ENCODE results near the gene KCNH8.
"Not testable (repeated sequence)": the region's sequence is repeated elsewhere in the genome, so short reads cannot be mapped to it uniquely, and the experiment has no call there.

Gene KCNH8

GRCh38 chr3:19206540-19206939, 58.2 kb downstream of the KCNH8 start:
- Mint-ChIP-seq H3K4me1 (ENCODE audit: low read depth) (no peaks in the 10 kb centered on the region), H3K27me3 (ENCODE audit: low read depth) (peaks cover 10% of the 10 kb centered on the region), H3K36me3 (ENCODE audit: low read depth) (no peaks in the 10 kb centered on the region), H3K9me3 (no peaks in the 10 kb centered on the region), H3K4me3 (no peak overlapping the region), H3K27ac (no peak overlapping the region)
- DNase-seq (ENCODE audit: low spot score) = no peak

DNA sequence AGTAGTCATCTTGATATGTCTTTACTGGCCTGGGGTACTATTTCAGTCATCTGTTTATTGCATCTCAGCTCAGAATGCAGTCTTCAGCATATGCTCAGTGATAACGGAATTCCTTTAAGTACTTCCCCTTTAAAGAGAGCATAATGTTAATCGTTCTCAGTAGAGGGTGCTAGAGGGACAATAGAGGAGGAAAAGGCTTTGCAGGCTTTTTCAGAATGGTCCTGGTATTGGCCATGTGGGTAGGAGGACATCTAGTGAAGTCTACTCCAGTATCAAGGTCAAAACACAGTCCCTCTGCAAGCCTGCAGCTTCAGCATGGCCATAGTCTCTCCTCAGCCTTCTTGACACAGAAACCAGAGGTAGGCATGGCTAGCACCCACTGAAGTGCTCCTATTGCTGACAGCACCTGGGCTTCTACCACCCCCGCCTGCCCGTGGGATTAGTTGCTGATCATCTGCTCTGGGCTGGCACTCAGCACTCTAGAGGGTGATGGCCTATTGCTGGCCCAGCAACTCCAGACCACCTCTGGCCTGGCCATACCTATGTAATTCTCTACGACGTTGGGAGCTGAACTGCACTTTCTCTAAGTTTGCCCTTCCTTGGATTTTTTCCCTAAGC, 65.4 kb downstream of the KCNH8 start:
- no peak for DNase-seq (ENCODE audit: low spot score)
- H3K4me1 Mint-ChIP-seq (ENCODE audit: low read depth) = no peaks in the 10 kb centered on the region
- no peaks in the 10 kb centered on the region for H3K36me3 Mint-ChIP-seq (ENCODE audit: low read depth)
- no peak overlapping the region for H3K4me3 Mint-ChIP-seq
- H3K27me3 Mint-ChIP-seq (ENCODE audit: low read depth) = no peaks in the 10 kb centered on the region
- H3K9me3 Mint-ChIP-seq = no peaks in the 10 kb centered on the region
- H3K27ac Mint-ChIP-seq = no peak overlapping the region

DNA sequence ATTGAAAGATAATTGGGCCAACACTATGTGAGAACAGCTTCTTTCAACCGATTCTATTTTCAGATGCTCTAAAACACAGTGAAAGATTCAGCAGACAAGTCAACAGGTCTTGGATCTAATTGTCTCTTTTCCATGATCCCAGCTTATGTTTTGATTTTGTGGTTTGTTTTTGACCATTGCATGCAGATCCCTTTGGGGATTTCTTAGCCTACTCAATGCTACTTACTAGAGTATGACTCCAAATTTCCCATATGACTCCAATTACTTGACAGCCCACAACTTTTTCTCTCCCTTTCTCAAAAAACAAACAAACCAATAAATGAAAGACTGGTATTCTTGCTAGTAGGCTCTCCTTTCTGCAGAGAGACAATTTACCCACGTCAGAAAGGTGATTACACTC, 67.1 kb downstream of the KCNH8 start:
- H3K27me3 Mint-ChIP-seq (ENCODE audit: low read depth) = no peaks in the 10 kb centered on the region
- H3K4me1 Mint-ChIP-seq (ENCODE audit: low read depth) = no peaks in the 10 kb centered on the region
- no peak overlapping the region for H3K27ac Mint-ChIP-seq
- no peak overlapping the region for H3K4me3 Mint-ChIP-seq
- no peak for DNase-seq (ENCODE audit: low spot score)
- H3K9me3 Mint-ChIP-seq = no peaks in the 10 kb centered on the region
- no peaks in the 10 kb centered on the region for H3K36me3 Mint-ChIP-seq (ENCODE audit: low read depth)

DNA sequence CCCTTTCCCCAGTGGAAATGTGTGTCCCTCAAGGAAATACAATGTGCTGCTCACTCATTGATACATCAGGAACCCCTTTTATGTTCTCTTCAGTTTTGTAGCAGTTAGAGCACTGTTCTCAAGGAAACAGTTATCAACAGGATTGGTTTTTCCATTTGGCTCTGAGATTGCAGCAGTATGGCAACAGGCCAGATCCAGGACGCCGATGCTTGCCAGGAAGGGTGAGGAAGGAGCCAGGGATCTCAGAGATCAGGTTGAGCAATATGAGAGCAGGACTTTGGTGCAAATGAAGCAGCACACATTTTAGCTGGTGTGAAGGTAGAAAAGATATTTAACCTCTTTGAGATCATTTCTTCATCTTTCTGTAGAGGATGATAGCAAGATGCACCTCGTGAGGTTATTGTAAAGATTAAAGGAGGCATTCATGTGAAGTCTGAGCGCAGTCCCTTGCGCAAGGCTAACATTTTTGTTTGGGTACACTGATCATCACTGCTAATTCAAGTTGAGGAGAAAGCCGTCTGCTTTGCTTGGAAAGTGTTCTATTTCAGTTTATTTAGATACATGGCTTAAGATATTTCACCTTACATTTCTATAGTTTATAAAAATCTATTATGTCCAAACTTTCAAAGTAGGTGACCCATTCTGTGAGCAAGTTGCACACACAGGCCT, 68.5 kb downstream of the KCNH8 start:
- Mint-ChIP-seq H3K27me3 (ENCODE audit: low read depth) (no peaks in the 10 kb centered on the region), H3K9me3 (no peaks in the 10 kb centered on the region), H3K4me3 (no peak overlapping the region), H3K36me3 (ENCODE audit: low read depth) (no peaks in the 10 kb centered on the region), H3K4me1 (ENCODE audit: low read depth) (no peaks in the 10 kb centered on the region), H3K27ac (no peak overlapping the region)
- no peak for DNase-seq (ENCODE audit: low spot score)

DNA sequence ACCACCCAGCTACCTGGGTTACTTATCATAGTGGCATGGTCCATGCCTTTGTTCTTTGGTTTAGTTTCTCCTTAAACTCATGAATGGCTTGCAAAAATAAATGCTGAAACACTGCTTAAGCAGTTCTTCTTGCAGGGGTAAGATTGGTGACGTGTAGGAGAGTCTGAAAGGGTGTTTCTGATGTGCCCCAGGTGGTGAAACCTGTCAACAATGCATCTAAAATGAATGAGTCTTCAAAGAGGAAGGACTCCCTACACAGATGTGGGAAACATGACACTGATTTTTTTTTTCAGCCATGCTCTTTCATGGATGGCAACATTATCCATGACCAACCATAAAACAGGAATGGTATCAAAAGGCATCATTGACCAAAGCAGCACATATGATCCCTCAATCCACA, 72.0 kb downstream of the KCNH8 start:
- no peak for DNase-seq (ENCODE audit: low spot score)
- Mint-ChIP-seq H3K27me3 (ENCODE audit: low read depth) (no peaks in the 10 kb centered on the region), H3K9me3 (no peaks in the 10 kb centered on the region), H3K27ac (no peak overlapping the region), H3K4me3 (no peak overlapping the region), H3K36me3 (ENCODE audit: low read depth) (no peaks in the 10 kb centered on the region), H3K4me1 (ENCODE audit: low read depth) (no peaks in the 10 kb centered on the region)

DNA sequence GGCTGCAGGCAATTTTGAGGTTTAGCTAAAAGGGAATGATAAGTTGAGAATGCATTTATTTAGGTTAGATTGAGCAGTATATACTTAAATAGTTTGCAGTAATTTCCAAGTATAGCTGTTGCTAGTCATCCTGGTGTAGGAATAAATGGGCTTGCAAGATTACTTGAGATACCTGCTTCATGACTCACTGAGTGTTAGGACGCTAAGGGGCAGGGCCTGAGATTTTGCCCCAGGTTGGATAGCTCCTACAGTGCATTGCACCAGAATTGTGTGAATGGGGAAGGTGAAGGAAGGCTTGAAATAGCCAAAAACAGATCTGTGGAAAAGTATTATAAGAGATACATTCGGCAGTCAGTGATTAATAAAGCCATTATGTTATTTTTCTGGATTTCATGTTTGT, 72.8 kb downstream of the KCNH8 start:
- Mint-ChIP-seq H3K27ac (no peak overlapping the region), H3K4me3 (no peak overlapping the region), H3K4me1 (ENCODE audit: low read depth) (no peaks in the 10 kb centered on the region), H3K36me3 (ENCODE audit: low read depth) (no peaks in the 10 kb centered on the region), H3K9me3 (no peaks in the 10 kb centered on the region), H3K27me3 (ENCODE audit: low read depth) (no peaks in the 10 kb centered on the region)
- DNase-seq (ENCODE audit: low spot score) = no peak

DNA sequence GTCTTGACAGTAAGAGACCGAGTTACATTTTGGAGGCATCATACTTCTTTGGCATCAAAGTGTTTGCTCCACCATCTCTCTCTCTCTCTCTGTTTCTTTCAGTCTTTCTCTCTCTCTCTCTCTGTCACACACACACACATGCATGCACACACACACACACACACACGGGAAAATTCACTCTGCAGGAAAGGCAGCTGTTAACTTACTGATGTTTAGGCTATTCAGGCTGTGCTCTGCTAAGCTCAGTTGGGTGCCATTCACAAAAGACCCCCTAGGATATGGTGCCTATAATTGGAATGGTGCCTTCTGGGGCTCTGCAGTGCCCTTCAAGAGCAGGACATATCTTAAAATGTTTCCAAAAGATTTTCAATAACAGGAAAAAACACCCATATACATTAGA, 78.2 kb downstream of the KCNH8 start:
- Mint-ChIP-seq H3K9me3 (no peaks in the 10 kb centered on the region), H3K27ac (no peak overlapping the region), H3K4me1 (ENCODE audit: low read depth) (no peaks in the 10 kb centered on the region), H3K4me3 (no peak overlapping the region), H3K36me3 (ENCODE audit: low read depth) (no peaks in the 10 kb centered on the region), H3K27me3 (ENCODE audit: low read depth) (no peaks in the 10 kb centered on the region)
- DNase-seq (ENCODE audit: low spot score) = no peak

DNA sequence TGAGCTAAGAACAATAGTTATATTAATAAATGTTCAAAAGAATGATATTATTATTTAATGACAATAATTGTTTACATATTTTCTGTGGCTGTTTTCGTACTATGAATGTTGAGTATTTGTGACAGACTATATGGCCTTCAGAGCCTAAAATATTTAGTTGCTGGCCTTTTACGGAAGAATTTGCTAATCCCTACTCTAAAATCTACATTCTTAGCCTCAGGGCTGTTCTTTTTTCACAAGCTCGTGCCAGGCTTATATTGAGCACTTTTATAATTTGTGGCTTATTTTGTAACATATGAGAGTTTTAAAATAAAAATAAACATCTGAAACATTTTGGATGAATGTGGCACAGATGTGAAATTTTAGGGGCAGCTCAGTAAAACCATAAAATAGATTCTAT, 79.9 kb downstream of the KCNH8 start:
- Mint-ChIP-seq H3K27ac (no peak overlapping the region), H3K9me3 (no peaks in the 10 kb centered on the region), H3K36me3 (ENCODE audit: low read depth) (no peaks in the 10 kb centered on the region), H3K27me3 (ENCODE audit: low read depth) (peaks cover 2% of the 10 kb centered on the region), H3K4me1 (ENCODE audit: low read depth) (no peaks in the 10 kb centered on the region), H3K4me3 (no peak overlapping the region)
- DNase-seq (ENCODE audit: low spot score) = no peak

- DNase-seq (ENCODE audit: low spot score) = no peak
- no peak overlapping the region for H3K27ac Mint-ChIP-seq
- H3K4me1 Mint-ChIP-seq (ENCODE audit: low read depth) = no peaks in the 10 kb centered on the region
- no peaks in the 10 kb centered on the region for H3K36me3 Mint-ChIP-seq (ENCODE audit: low read depth)
- peaks cover 4% of the 10 kb centered on the region for H3K27me3 Mint-ChIP-seq (ENCODE audit: low read depth)
- no peak overlapping the region for H3K4me3 Mint-ChIP-seq
- no peaks in the 10 kb centered on the region for H3K9me3 Mint-ChIP-seq
Observed at GRCh38 chr3:19229086-19229485, 80.8 kb downstream of the KCNH8 start.

GRCh38 chr3:19229881-19230280, 81.6 kb downstream of the KCNH8 start:
- H3K4me1 Mint-ChIP-seq (ENCODE audit: low read depth); H3K36me3 Mint-ChIP-seq (ENCODE audit: low read depth); H3K27ac Mint-ChIP-seq; H3K4me3 Mint-ChIP-seq; H3K27me3 Mint-ChIP-seq (ENCODE audit: low read depth); DNase-seq (ENCODE audit: low spot score); H3K9me3 Mint-ChIP-seq: not testable (repeated sequence)

DNA sequence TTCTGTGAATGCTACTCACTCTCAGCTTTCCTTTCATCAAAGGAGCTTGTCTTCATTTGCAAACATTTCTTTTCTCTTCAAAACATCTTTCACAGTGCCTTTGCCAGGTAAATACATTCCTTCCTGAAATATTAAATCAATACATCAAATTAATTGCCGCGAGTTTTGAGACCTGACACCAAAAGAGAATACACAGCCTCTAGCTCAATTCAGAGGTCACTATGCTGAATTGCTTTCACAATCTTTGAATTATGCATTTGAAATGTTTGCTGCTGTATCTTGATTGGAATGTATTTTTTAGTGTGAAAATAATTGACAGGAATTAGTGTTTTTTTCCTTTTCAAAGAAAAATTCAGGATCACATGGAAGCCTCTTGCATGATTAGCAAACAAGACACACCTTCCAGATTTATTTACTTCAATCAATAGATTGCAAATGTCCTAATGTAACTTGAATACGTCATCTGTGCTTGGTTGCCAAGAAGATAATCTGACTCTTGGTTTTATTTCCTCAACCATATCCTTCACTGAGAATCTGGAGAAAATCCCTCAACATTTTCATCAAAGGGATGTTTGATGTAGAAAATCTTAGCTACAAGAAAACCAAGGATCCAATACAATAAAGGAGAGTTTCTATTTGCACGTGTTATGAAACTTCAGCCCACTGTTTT, 83.6 kb downstream of the KCNH8 start:
- H3K27me3 Mint-ChIP-seq (ENCODE audit: low read depth) = peaks cover 4% of the 10 kb centered on the region
- no peak overlapping the region for H3K4me3 Mint-ChIP-seq
- no peak overlapping the region for H3K27ac Mint-ChIP-seq
- H3K36me3 Mint-ChIP-seq (ENCODE audit: low read depth) = no peaks in the 10 kb centered on the region
- no peak for DNase-seq (ENCODE audit: low spot score)
- H3K4me1 Mint-ChIP-seq (ENCODE audit: low read depth) = no peaks in the 10 kb centered on the region
- no peaks in the 10 kb centered on the region for H3K9me3 Mint-ChIP-seq

DNA sequence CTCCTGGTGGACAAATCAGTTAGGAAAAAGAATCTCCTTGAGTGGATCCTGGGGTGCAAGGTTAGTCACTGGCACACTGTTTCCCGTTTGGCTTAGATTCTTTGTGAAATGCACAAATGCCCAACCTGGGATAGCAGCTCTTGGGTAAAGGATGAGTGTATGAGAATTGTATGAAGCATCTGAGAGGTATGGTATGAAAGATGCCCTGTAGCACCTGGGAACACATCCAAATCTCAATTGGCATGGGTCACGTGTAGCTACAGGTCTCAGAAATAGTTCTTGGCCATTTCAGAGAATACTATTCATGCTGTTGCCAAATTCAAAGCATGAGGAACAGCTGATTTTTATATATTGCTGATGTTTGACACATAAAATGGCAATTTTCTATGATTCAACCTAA, 84.3 kb downstream of the KCNH8 start:
- H3K36me3 Mint-ChIP-seq (ENCODE audit: low read depth) = no peaks in the 10 kb centered on the region
- no peaks in the 10 kb centered on the region for H3K4me1 Mint-ChIP-seq (ENCODE audit: low read depth)
- H3K4me3 Mint-ChIP-seq = no peak overlapping the region
- no peak overlapping the region for H3K27ac Mint-ChIP-seq
- peaks cover 4% of the 10 kb centered on the region for H3K27me3 Mint-ChIP-seq (ENCODE audit: low read depth)
- no peak for DNase-seq (ENCODE audit: low spot score)
- H3K9me3 Mint-ChIP-seq = no peaks in the 10 kb centered on the region

DNA sequence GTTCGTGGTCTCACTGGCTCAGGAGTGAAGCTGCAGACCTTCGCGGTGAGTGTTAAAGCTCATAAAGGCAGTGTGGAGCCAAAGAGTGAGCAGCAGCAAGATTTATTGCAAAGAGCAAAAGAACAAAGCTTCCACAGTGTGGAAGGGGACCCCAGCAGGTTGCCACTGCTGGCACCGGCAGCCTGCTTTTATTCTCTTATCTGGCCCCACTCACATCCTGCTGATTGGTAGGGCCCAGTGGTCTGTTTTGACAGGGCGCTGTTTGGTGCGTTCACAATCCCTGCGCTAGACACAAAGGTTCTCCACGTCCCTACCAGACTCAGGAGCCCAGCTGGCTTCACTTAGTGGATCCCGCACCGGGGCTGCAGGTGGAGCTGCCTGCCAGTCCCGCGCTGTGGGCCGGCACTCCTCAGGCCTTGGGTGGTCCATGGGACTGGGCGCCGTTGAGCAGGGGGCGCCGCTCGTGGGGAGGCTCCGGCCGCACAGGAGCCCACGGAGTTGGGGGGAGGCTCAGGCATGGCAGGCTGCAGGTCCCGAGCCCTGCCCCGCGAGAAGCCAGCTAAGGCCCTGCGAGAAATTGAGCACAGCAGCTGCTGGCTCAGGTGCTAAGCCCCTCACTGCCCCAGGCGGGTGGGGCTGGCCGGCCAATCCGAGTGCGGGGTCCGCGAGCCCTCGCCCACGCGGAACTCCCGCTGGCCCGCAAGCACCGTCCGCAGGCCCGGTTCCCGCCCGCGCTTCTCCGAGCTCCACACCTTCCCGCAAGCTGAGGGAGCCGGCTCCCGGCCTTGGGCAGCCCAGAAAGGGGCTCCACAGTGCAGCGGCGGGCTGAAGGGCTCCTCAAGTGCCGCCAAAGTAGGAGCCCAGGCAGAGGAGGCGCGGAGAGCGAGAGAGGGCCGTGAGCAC, 85.8 kb downstream of the KCNH8 start:
- not testable (repeated sequence) for DNase-seq (ENCODE audit: low spot score); H3K27ac Mint-ChIP-seq

GRCh38 chr3:19248143-19248542, 99.8 kb downstream of the KCNH8 start:
- H3K4me3 Mint-ChIP-seq = no peak overlapping the region
- H3K27me3 Mint-ChIP-seq (ENCODE audit: low read depth) = peaks cover 5% of the 10 kb centered on the region
- H3K4me1 Mint-ChIP-seq (ENCODE audit: low read depth) = no peaks in the 10 kb centered on the region
- no peak for DNase-seq (ENCODE audit: low spot score)
- H3K27ac Mint-ChIP-seq = no peak overlapping the region
- H3K36me3 Mint-ChIP-seq (ENCODE audit: low read depth) = no peaks in the 10 kb centered on the region
- H3K9me3 Mint-ChIP-seq = peaks cover 5% of the 10 kb centered on the region

More for the DNA sequence above, 85.8 kb downstream of the KCNH8 start:
- H3K27me3 Mint-ChIP-seq (ENCODE audit: low read depth); H3K9me3 Mint-ChIP-seq; H3K4me1 Mint-ChIP-seq (ENCODE audit: low read depth); H3K36me3 Mint-ChIP-seq (ENCODE audit: low read depth); H3K4me3 Mint-ChIP-seq: not testable (repeated sequence)

Data from T-helper 2 cell treated with Interferon-gamma antibody and Interleukin-4, amounts not matched to agents 5 μg/mL and 100 μg/mL, for 36 hours (primary cell).